Measurements from ENCODE around the gene KSR2.

The KSR2 gene

GRCh38 chr12:117662220-117662619 lies 306.6 kb downstream of the KSR2 start:
- no peak for DNase-seq (ENCODE audit: low read depth)
- no peak overlapping the region for H3K4me3 ChIP-seq (ENCODE audit: low read depth, low read length)
- TF ChIP-seq CTCF (conservative IDR thresholded peaks at IDR 0.05; ENCODE audit: low read depth, low read length): no peak

DNA sequence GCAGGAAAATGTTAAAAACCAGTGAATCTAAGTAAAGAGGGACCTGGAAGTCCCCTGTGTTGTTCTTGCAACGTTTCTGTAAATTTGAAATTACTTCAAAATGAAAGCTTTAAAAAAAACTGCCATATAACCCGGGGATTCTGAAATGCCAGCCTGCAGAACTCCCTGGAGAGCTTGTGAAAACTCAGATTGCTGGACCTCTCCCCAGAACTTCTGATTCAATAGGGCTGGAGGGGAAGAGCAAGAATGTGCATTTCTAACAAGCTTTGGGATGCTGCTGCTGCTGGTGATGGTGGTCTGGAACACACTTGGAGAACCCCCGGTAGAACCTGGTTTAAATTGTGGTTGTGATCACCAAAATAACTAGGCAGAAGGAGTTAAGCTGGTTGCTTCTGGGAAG lies 307.3 kb downstream of the KSR2 start:
- no peak for DNase-seq (ENCODE audit: low read depth)
- no peak overlapping the region for H3K4me3 ChIP-seq (ENCODE audit: low read depth, low read length)
- TF ChIP-seq CTCF (conservative IDR thresholded peaks at IDR 0.05; ENCODE audit: low read depth, low read length): no peak

DNA sequence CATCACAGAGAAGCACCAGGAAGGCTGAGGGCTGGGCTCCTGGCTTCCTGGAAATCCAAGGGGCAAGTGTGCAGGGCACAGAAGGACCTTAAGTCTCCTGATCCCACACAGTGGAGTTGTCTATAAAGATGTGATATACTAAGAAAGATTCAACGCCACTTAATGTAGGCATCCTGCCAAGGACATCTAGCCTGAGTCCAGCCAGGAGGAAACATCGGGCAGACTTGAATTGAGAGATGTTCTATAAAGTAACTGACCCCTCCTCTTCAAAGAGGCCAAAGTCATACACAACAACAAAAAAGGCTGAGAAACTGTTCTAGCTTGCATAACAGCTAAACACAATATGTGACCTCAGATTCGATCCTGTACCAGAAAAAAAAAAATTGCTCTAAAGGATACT lies 307.9 kb downstream of the KSR2 start:
- H3K4me3 ChIP-seq (ENCODE audit: low read depth, low read length): no peak overlapping the region

GRCh38 chr12:117658226-117658625 lies 310.6 kb downstream of the KSR2 start:
- no peak overlapping the region for H3K4me3 ChIP-seq (ENCODE audit: low read depth, low read length)
- no peak for DNase-seq (ENCODE audit: low read depth)

More for the DNA sequence above, 307.9 kb downstream of the KSR2 start:
- no peak for TF ChIP-seq CTCF (conservative IDR thresholded peaks at IDR 0.05; ENCODE audit: low read depth, low read length)
- DNase-seq (ENCODE audit: low read depth): no peak

GRCh38 chr12:117649796-117650195 lies 319.0 kb downstream of the KSR2 start:
- no peak for TF ChIP-seq CTCF (conservative IDR thresholded peaks at IDR 0.05; ENCODE audit: low read depth, low read length)
- no peak overlapping the region for H3K4me3 ChIP-seq (ENCODE audit: low read depth, low read length)
- DNase-seq (ENCODE audit: low read depth): no peak

More at GRCh38 chr12:117658226-117658625, 310.6 kb downstream of the KSR2 start:
- no peak for TF ChIP-seq CTCF (conservative IDR thresholded peaks at IDR 0.05; ENCODE audit: low read depth, low read length)

GRCh38 chr12:117646520-117646919 lies 322.3 kb downstream of the KSR2 start:
- no peak overlapping the region for H3K4me3 ChIP-seq (ENCODE audit: low read depth, low read length)
- no peak for DNase-seq (ENCODE audit: low read depth)

More at GRCh38 chr12:117646520-117646919, 322.3 kb downstream of the KSR2 start:
- TF ChIP-seq CTCF (conservative IDR thresholded peaks at IDR 0.05; ENCODE audit: low read depth, low read length): no peak

Data from choroid plexus epithelial cell (primary cell).